Astrocyte of the cerebellum (primary cell): Measurements from ENCODE around the gene SLC26A6.

Experiments used
- DNase-seq: peaks from one replicate; pipeline ENCODE4 v3.0.0-alpha.2; 2011; ENCODE audit warnings: low read depth
- H3K4me3 ChIP-seq: 2 replicates; pipeline ENCODE4 v1.5.1; 2011; ENCODE audit warnings: mild to moderate bottlenecking, low read depth, low read length, moderate library complexity
- CTCF ChIP-seq: IDR thresholded peaks from 2 replicates; pipeline ENCODE4 v1.5.1; 2012; ENCODE audit warnings: low read length, low read depth, moderate library complexity, mild to moderate bottlenecking; ENCODE audit errors: missing control alignments
- in situ Hi-C: cut with HindIII; loops from 2 replicates; pipeline ENCODE4 v1.10.0; 2017; ENCODE audit warnings: low sequenced_read_pairs

SLC26A6 gene

GRCh38 chr3:48600711-48601621 lies 34.3 kb downstream of the SLC26A6 start:
- H3K4me3 ChIP-seq: no peak overlapping the region
- no peak for DNase-seq
- no peak for TF ChIP-seq CTCF
- in situ Hi-C loops: no loop called here

GRCh38 chr3:48599509-48600285 lies 35.6 kb downstream of the SLC26A6 start:
- H3K4me3 ChIP-seq: no peak overlapping the region
- no peak for TF ChIP-seq CTCF
- in situ Hi-C loops: no loop called here
- no peak for DNase-seq

GRCh38 chr3:48599077-48599501 lies 36.2 kb downstream of the SLC26A6 start:
- no peak overlapping the region for H3K4me3 ChIP-seq
- no peak for TF ChIP-seq CTCF
- DNase-seq: no peak
- in situ Hi-C loops: no loop called here

GRCh38 chr3:48598323-48599076 lies 36.8 kb downstream of the SLC26A6 start:
- no peak overlapping the region for H3K4me3 ChIP-seq
- DNase-seq: peak; percentile 67
- no peak for TF ChIP-seq CTCF
- in situ Hi-C loops: no loop called here

- H3K4me3 ChIP-seq: no peak overlapping the region
- in situ Hi-C loops: no loop called here
- no peak for TF ChIP-seq CTCF
- DNase-seq: no peak
These were observed 37.9 kb downstream of the SLC26A6 start for GRCh38 chr3:48597408-48597800.
